ENCODE measurements around the gene NSUN6.

GRCh38 chr10:18606051-18606695 is 45.2 kb downstream of the NSUN6 start:
- TF ChIP-seq, protein P1, sequence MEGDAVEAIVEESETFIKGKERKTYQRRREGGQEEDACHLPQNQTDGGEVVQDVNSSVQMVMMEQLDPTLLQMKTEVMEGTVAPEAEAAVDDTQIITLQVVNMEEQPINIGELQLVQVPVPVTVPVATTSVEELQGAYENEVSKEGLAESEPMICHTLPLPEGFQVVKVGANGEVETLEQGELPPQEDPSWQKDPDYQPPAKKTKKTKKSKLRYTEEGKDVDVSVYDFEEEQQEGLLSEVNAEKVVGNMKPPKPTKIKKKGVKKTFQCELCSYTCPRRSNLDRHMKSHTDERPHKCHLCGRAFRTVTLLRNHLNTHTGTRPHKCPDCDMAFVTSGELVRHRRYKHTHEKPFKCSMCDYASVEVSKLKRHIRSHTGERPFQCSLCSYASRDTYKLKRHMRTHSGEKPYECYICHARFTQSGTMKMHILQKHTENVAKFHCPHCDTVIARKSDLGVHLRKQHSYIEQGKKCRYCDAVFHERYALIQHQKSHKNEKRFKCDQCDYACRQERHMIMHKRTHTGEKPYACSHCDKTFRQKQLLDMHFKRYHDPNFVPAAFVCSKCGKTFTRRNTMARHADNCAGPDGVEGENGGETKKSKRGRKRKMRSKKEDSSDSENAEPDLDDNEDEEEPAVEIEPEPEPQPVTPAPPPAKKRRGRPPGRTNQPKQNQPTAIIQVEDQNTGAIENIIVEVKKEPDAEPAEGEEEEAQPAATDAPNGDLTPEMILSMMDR (IDR thresholded peaks at IDR 0.05): no peak
- TF ChIP-seq POLR2A (IDR thresholded peaks at IDR 0.05): no peak

Measured in testis (tissue), 2 donors.